Tongue (tissue), 2 donors: ENCODE data around the gene NUTF2. TPM values are rescaled to one million over a fixed set of nuclear protein-coding genes. Genes with fewer than 3 reads are reported as not detected.

Experiments
- small RNA-seq: library from RNA; depleted of rRNA; stranded (forward); fragments of <200 nt; gene quantifications from one replicate; pipeline ENCODE3, GENCODE V24; 2014; ENCODE audit warnings: low replicate concordance
- total RNA-seq: library from RNA; depleted of rRNA; stranded (reverse); fragments of >200 nt; gene quantifications from one replicate; pipeline ENCODE4 v1.2.3, GENCODE V29; 2014

NUTF2 gene
- total RNA-seq, 1 donor from 2014 or later: 124 TPM

Small RNAs within 50 kb of the gene (small RNA-seq; reads per million reads assigned to genes)
- gene AC040162.2: not detected
- not detected for gene NRN1L

Other genes starting within 250 kb of the NUTF2 start
- 2.3 TPM for gene CARMIL2, start 201.8 kb upstream of the NUTF2 start, total RNA-seq
- gene ACD, start 186.7 kb upstream of the NUTF2 start, total RNA-seq: 7.3 TPM
- 2.2 TPM for gene PARD6A, start 186.0 kb upstream of the NUTF2 start, total RNA-seq
- gene ENKD1, start 180.2 kb upstream of the NUTF2 start, total RNA-seq: 13.6 TPM
- 3.4 TPM for gene C16orf86, start 180.1 kb upstream of the NUTF2 start, total RNA-seq
- gene GFOD2, start 127.6 kb upstream of the NUTF2 start, total RNA-seq: 12.5 TPM
- 10.5 TPM for gene RANBP10, start 40.4 kb upstream of the NUTF2 start, total RNA-seq
- 1.1 TPM for gene TSNAXIP1, start 40.0 kb upstream of the NUTF2 start, total RNA-seq
- 50.7 TPM for gene THAP11, start 4.6 kb upstream of the NUTF2 start, total RNA-seq
- 20.8 TPM for gene CENPT, start 760 bp downstream of the NUTF2 start, total RNA-seq
- gene EDC4, start 26.1 kb downstream of the NUTF2 start, total RNA-seq: 67.6 TPM
- gene NRN1L, start 38.0 kb downstream of the NUTF2 start, total RNA-seq: not detected
- gene PSKH1, start 46.3 kb downstream of the NUTF2 start, total RNA-seq: 18.9 TPM
- gene CTRL, start 84.9 kb downstream of the NUTF2 start, total RNA-seq: 0.51 TPM
- 50.2 TPM for gene PSMB10, start 89.9 kb downstream of the NUTF2 start, total RNA-seq
- gene LCAT, start 97.2 kb downstream of the NUTF2 start, total RNA-seq: 7.3 TPM
- 70.4 TPM for gene SLC12A4, start 121.7 kb downstream of the NUTF2 start, total RNA-seq
- gene DPEP3, start 133.6 kb downstream of the NUTF2 start, total RNA-seq: not detected
- gene DPEP2, start 152.6 kb downstream of the NUTF2 start, total RNA-seq: 12.1 TPM
- gene DPEP2NB, start 169.0 kb downstream of the NUTF2 start, total RNA-seq: not detected
- 9.7 TPM for gene DDX28, start 176.3 kb downstream of the NUTF2 start, total RNA-seq
- gene DUS2, start 176.4 kb downstream of the NUTF2 start, total RNA-seq: 13.7 TPM
- gene NFATC3, start 238.4 kb downstream of the NUTF2 start, total RNA-seq: 30.9 TPM